CD8-positive, alpha-beta memory T cell (primary cell): ENCODE results near the gene SSH2. TPM values are rescaled to one million over a fixed set of nuclear protein-coding genes. Genes with fewer than 3 reads are reported as not detected.

Experiments used
- CTCF ChIA-PET: fragments of 350-600 bp; sonication (Branson Sonifier 250); formaldehyde crosslinking; loops from one replicate; lab custom pipeline; 2021; ENCODE audit warnings: antibody characterized with exemption; lab: Charles Lee
- POLR2A ChIA-PET: fragments of 350-600 bp; sonication (Branson Sonifier 250); formaldehyde crosslinking; loops from one replicate; lab custom pipeline; 2021; ENCODE audit warnings: antibody characterized with exemption; lab: Charles Lee
- DNase-seq, 5 donors: peaks; one replicate each; pipeline versions ENCODE4 v3.0.0 to v3.0.0-alpha.2; 2020 to 2022; ENCODE audit warnings: mixed read lengths in 1 of 5
- H3K27ac ChIP-seq: one replicate; pipeline ENCODE4 v1.7.0; 2013; ENCODE audit warnings: low read depth, mild to moderate bottlenecking, low read length, moderate library complexity
- H3K27me3 ChIP-seq: 2 replicates; pipeline ENCODE4 v1.7.0; 2013; ENCODE audit warnings: low read length, mild to moderate bottlenecking; ENCODE audit not compliant: insufficient read depth, poor library complexity, severe bottlenecking
- H3K36me3 ChIP-seq: 2 replicates; pipeline ENCODE4 v1.7.0; 2013; ENCODE audit warnings: mild to moderate bottlenecking, low read length, moderate library complexity; ENCODE audit not compliant: insufficient read depth
- H3K4me1 ChIP-seq: 2 replicates; pipeline ENCODE4 v1.7.0; 2013; ENCODE audit warnings: mild to moderate bottlenecking, low read length, moderate library complexity; ENCODE audit not compliant: insufficient read depth
- H3K4me3 ChIP-seq: 2 replicates; pipeline ENCODE4 v1.7.0; 2013; ENCODE audit warnings: mild to moderate bottlenecking, low read length
- H3K9me3 ChIP-seq: 2 replicates; pipeline ENCODE4 v1.7.0; 2013; ENCODE audit warnings: mild to moderate bottlenecking, low read length
- H3K27ac Mint-ChIP-seq, 8 donors: one replicate each; pipeline ENCODE4 v1.8.0; 2020 to 2021; ENCODE audit warnings: mixed read lengths in 8 of 8, mild to moderate bottlenecking in 6 of 8, inconsistent platforms in 3 of 8, moderate library complexity in 3 of 8
- H3K27me3 Mint-ChIP-seq, 2 donors: one replicate each; pipeline ENCODE4 v1.8.0; 2020 to 2021; ENCODE audit warnings: mixed read lengths in 2 of 2, mild to moderate bottlenecking in 1 of 2, moderate library complexity in 1 of 2
- H3K36me3 Mint-ChIP-seq, 3 donors: one replicate each; pipeline ENCODE4 v1.8.0; 2020 to 2021; ENCODE audit warnings: mixed read lengths in 3 of 3, inconsistent platforms in 1 of 3, mild to moderate bottlenecking in 1 of 3
- H3K4me1 Mint-ChIP-seq, 3 donors: one replicate each; pipeline ENCODE4 v1.8.0; 2020 to 2021; ENCODE audit warnings: mixed read lengths in 3 of 3, inconsistent platforms in 1 of 3, mild to moderate bottlenecking in 1 of 3
- H3K4me3 Mint-ChIP-seq, 7 donors: one replicate each; pipeline ENCODE4 v1.8.0; 2020 to 2021; ENCODE audit warnings: mixed read lengths in 7 of 7, mild to moderate bottlenecking in 6 of 7, moderate library complexity in 4 of 7, inconsistent platforms in 2 of 7
- H3K9me3 Mint-ChIP-seq, 5 donors: one replicate each; pipeline ENCODE4 v1.8.0; 2020 to 2022; ENCODE audit warnings: mixed read lengths in 5 of 5, mild to moderate bottlenecking in 3 of 5, moderate library complexity in 2 of 5, inconsistent platforms in 1 of 5
- polyA plus RNA-seq: library from polyadenylated mRNA; unstranded; fragments of 300-500 nt; fragmentation: Illumina TruSeq; gene quantifications from one replicate; pipeline ENCODE4 v1.2.3, GENCODE V29; 2021
- total RNA-seq, 2 experiments: library from RNA; stranded (reverse); gene quantifications; one replicate each; pipeline ENCODE4 v1.2.3, GENCODE V29; 2021

Gene SSH2
- total and polyA plus RNA-seq, 3 experiments from 2014 or later = 28.1 to 35.9 (median 32.1) TPM

DNA sequence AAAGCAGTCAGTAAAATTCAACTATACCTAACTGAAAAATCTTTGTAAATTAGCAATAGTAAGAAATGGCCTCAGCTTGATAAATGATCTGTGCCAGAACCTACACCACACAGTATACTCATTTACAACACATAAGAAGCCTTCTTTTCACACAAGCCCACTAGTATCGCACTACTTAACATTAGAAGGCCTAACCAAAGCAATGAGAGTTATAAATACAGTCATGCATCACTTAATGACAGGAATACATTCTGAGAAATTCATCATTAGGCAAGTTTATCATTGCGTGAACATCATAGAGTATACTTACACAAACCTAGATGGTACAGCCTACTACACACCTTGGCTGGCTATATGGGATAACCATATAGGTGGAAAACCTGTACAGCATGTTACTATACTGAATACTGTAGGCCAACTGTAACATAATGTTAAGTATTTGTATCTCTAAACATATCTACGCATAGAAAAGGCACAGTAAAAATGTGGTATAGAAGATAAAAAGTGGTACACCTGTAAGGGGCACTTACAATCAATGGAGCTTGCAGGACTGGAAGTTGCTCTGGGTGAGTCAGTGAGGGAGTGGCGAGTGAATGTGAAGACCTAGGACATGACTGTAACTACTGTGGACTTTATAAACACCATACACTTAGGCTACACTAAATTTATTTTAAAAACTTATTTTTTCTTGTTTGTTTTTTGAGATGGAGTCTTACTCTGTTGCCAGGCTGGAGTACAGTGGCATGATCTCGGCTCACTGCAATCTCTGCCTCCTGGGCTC, 180.8 kb downstream of the SSH2 start:
- H3K27ac Mint-ChIP-seq = peak overlapping the region in 4 of 8 donors; percentile 58 to 80 (median 64)
- no peak for DNase-seq

DNA sequence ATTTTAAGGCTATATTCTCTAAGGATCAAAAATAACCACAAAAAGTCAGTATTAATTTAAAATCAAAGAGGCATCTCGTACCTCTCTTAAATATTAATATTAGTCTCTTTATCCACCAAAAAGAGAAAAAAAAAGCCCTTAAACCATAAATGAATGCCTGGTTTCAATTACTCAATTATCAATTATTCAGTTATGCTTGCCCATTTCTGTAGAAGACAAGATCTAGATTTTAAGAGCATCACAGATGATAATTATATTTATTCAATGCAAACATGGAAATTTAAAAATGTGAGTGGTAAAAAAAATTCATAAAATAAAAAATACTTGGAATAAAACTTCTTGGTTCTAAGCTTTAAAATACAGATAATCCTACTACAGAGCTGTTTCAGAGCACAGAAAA, 181.6 kb downstream of the SSH2 start:
- peak overlapping the region in 2 of 8 donors; percentile 30 to 67 for H3K27ac Mint-ChIP-seq
- ChIA-PET POLR2A (interaction anchor here (0.8 kb wide), 1 partner anchor 131 kb away, joined by 4 read pairs; no protein-coding TSS in a partner anchor), CTCF (no interaction called here)
- DNase-seq = no peak
- H3K27me3 ChIP-seq = no peaks in the 10 kb centered on the region
- H3K36me3 ChIP-seq = no peaks in the 10 kb centered on the region
- peaks cover 56 to 87% (median 81%) of the 10 kb centered on the region in 3 donors for H3K4me1 Mint-ChIP-seq
- H3K27ac ChIP-seq = no peak overlapping the region
- H3K36me3 Mint-ChIP-seq = peaks cover 0 to 47% (median 0%) of the 10 kb centered on the region in 3 donors
- peaks cover 39% of the 10 kb centered on the region for H3K4me1 ChIP-seq
- no peak overlapping the region for H3K4me3 ChIP-seq
- no peak overlapping the region for H3K4me3 Mint-ChIP-seq
- H3K27me3 Mint-ChIP-seq = no peaks in the 10 kb centered on the region
- no peaks in the 10 kb centered on the region for H3K9me3 ChIP-seq
- H3K9me3 Mint-ChIP-seq = no peaks in the 10 kb centered on the region

More for the DNA sequence above, 180.8 kb downstream of the SSH2 start:
- ChIA-PET POLR2A (interaction anchor here (0.5 to 0.8 kb wide), 2 partner anchors 132 to 1813 kb away, joined by 4 to 10 read pairs; no protein-coding TSS in a partner anchor), CTCF (no interaction called here)
- Mint-ChIP-seq H3K4me1 (peaks cover 57 to 86% (median 83%) of the 10 kb centered on the region in 3 donors), H3K36me3 (peaks cover 0 to 52% (median 0%) of the 10 kb centered on the region in 3 donors), H3K9me3 (no peaks in the 10 kb centered on the region), H3K27me3 (no peaks in the 10 kb centered on the region), H3K4me3 (peak overlapping the region in 2 of 7 donors; percentile 10 to 28)
- peaks cover 44% of the 10 kb centered on the region for H3K4me1 ChIP-seq
- H3K36me3 ChIP-seq = no peaks in the 10 kb centered on the region
- H3K9me3 ChIP-seq = no peaks in the 10 kb centered on the region
- no peaks in the 10 kb centered on the region for H3K27me3 ChIP-seq
- no peak overlapping the region for H3K4me3 ChIP-seq
- H3K27ac ChIP-seq = no peak overlapping the region

DNA sequence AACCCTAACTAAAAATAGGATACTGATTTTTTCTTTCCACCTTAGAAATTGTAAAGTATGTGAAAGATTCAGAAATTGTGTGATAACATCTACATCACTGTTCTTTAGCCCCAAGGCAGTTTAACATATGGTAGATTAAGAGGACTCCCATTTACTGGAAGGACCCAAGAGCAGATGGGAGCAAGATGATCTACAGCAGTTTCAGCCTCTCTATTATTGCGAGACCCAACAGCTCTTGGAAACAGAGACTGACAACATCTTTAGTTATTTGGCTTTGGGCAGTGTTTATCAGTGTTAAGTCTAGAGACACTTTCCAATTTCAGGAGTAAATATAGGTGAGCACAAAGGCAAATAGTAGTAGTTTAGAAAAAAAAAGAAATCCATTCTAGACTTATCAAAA, 182.4 kb downstream of the SSH2 start:
- H3K36me3 Mint-ChIP-seq = peaks cover 0 to 43% (median 0%) of the 10 kb centered on the region in 3 donors
- H3K4me3 Mint-ChIP-seq = peak overlapping the region in 2 of 7 donors; percentile 25 to 32
- no peaks in the 10 kb centered on the region for H3K9me3 Mint-ChIP-seq
- Histone ChIP-seq H3K4me1 (peaks cover 39% of the 10 kb centered on the region), H3K4me3 (no peak overlapping the region), H3K27ac (no peak overlapping the region), H3K27me3 (no peaks in the 10 kb centered on the region), H3K9me3 (no peaks in the 10 kb centered on the region), H3K36me3 (no peaks in the 10 kb centered on the region)
- ChIA-PET CTCF (no interaction called here), POLR2A (no interaction called here)
- DNase-seq = no peak
- peaks cover 57 to 87% (median 80%) of the 10 kb centered on the region in 3 donors for H3K4me1 Mint-ChIP-seq
- H3K27me3 Mint-ChIP-seq = no peaks in the 10 kb centered on the region
- peak overlapping the region; percentile 4 to 84 (median 34) for H3K27ac Mint-ChIP-seq

DNA sequence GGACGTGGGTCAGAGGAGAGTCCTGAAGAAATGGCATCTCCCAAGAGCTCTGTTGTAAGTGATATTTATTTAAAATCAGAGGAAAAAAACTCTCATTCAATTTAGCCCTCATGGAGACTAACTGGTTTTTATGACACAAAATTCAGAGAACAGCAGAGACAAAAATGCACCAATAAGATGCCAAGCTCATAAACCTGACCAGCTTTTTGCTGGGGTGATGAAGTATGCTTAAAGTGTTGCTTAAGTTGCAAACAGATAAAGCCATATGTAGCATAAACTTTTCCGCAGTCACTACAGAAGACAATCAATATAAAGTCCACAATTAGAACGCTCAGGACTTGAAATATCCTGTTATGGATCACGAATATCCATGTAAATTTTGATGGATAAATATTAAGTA, 183.4 kb downstream of the SSH2 start:
- H3K36me3 Mint-ChIP-seq = peaks cover 0 to 41% (median 0%) of the 10 kb centered on the region in 3 donors
- no peaks in the 10 kb centered on the region for H3K27me3 ChIP-seq
- POLR2A ChIA-PET = no interaction called here
- CTCF ChIA-PET = interaction anchor here (1.2 to 2.1 kb wide), 2 partner anchors 12 to 14 kb away, joined by 3 to 7 read pairs; no protein-coding TSS in a partner anchor
- H3K4me1 ChIP-seq = peaks cover 39% of the 10 kb centered on the region
- no peaks in the 10 kb centered on the region for H3K36me3 ChIP-seq
- H3K4me3 Mint-ChIP-seq = peak overlapping the region in 1 of 7 donors; percentile 44
- no peaks in the 10 kb centered on the region for H3K27me3 Mint-ChIP-seq
- H3K4me3 ChIP-seq = no peak overlapping the region
- DNase-seq = no peak
- peaks cover 59 to 87% (median 76%) of the 10 kb centered on the region in 3 donors for H3K4me1 Mint-ChIP-seq
- no peak overlapping the region for H3K27ac ChIP-seq
- H3K9me3 Mint-ChIP-seq = no peaks in the 10 kb centered on the region
- H3K27ac Mint-ChIP-seq = peak overlapping the region in 3 of 8 donors; percentile 24 to 76 (median 67)
- no peaks in the 10 kb centered on the region for H3K9me3 ChIP-seq

DNA sequence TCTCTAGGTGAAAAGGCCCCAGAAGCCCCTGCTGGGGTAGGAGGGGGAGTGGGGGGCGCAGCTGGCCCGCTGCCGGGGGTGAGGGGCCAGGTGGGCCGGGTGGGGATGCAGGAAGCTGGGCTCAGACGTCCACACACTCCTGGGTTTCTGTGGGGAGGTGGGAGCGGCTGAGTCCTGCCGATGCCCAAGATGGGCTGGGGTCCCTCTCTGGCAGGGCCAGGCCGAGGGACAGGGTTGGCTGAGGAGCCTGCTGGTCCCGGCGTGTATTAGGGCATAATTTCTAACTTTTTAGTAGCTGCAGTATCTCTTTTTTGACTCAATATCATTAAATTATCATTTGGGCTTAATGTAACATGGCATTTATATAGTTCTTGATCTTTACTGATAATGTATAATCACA, 185.9 kb downstream of the SSH2 start:
- Mint-ChIP-seq H3K27ac (peak overlapping the region in 2 of 8 donors; percentile 1 to 54), H3K9me3 (no peaks in the 10 kb centered on the region), H3K4me1 (peaks cover 73 to 92% (median 87%) of the 10 kb centered on the region in 3 donors), H3K27me3 (no peaks in the 10 kb centered on the region), H3K36me3 (peaks cover 0 to 37% (median 0%) of the 10 kb centered on the region in 3 donors), H3K4me3 (no peak overlapping the region)
- POLR2A ChIA-PET = no interaction called here
- DNase-seq = no peak
- H3K4me1 ChIP-seq = peaks cover 53% of the 10 kb centered on the region
- H3K27ac ChIP-seq = no peak overlapping the region
- H3K36me3 ChIP-seq = no peaks in the 10 kb centered on the region
- CTCF ChIA-PET = interaction anchor here (0.5 to 1.0 kb wide), 3 partner anchors 21 to 427 kb away, joined by 3 read pairs; no protein-coding TSS in a partner anchor
- H3K27me3 ChIP-seq = no peaks in the 10 kb centered on the region
- no peaks in the 10 kb centered on the region for H3K9me3 ChIP-seq
- no peak overlapping the region for H3K4me3 ChIP-seq

DNA sequence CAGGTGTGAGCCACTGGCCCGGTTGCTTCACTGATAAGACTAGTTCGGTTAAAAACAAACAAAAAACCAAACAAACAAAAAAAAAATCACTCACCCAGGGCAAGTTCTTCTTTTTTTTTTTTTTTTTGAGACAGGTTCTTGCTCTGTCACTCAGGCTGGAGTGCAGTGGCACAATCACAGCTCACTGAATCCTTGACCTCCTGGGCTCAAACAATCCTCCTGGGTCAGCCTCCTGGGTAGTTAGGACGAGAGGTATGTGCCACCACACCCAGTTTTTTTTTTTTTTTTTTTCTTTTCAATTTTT, 187.9 kb downstream of the SSH2 start:
- H3K27me3 ChIP-seq = no peaks in the 10 kb centered on the region
- no peaks in the 10 kb centered on the region for H3K27me3 Mint-ChIP-seq
- peaks cover 58 to 76% (median 75%) of the 10 kb centered on the region in 3 donors for H3K4me1 Mint-ChIP-seq
- H3K36me3 ChIP-seq = no peaks in the 10 kb centered on the region
- peaks cover 0 to 41% (median 0%) of the 10 kb centered on the region in 3 donors for H3K36me3 Mint-ChIP-seq
- H3K4me3 Mint-ChIP-seq = peak overlapping the region in 1 of 7 donors; percentile 20
- H3K4me3 ChIP-seq = no peak overlapping the region
- H3K27ac Mint-ChIP-seq = peak overlapping the region in 3 of 8 donors; percentile 34 to 68 (median 42)
- ChIA-PET CTCF (no interaction called here), POLR2A (interaction anchor here (0.9 kb wide), 2 partner anchors 15 to 19 kb away, joined by 5 to 7 read pairs; no protein-coding TSS in a partner anchor)
- no peak overlapping the region for H3K27ac ChIP-seq
- no peak for DNase-seq
- no peaks in the 10 kb centered on the region for H3K9me3 Mint-ChIP-seq
- peaks cover 35% of the 10 kb centered on the region for H3K4me1 ChIP-seq
- no peaks in the 10 kb centered on the region for H3K9me3 ChIP-seq

DNA sequence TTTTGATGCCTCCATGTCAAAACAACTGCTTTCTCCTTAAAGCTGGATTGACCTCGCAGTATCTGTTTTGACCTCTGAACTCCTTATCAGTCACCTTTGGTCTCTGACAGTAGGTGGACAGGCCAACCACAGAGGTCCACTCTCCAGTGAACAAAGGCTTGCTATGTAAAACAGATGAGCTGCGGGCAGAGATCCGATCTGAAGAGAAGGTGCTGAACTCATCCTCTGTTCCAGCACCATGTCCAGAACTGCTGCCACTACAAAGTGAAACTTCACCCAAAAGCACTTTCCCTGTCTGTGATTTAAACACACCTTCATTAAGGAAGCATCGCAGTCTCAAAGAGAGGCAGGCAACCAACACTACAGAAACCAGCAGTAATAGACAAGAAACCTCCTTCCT, 190.0 kb downstream of the SSH2 start:
- peak overlapping the region; percentile 19 to 93 (median 76) for H3K27ac Mint-ChIP-seq
- H3K4me1 ChIP-seq = peaks cover 19% of the 10 kb centered on the region
- H3K36me3 Mint-ChIP-seq = peaks cover 0 to 39% (median 0%) of the 10 kb centered on the region in 3 donors
- H3K9me3 Mint-ChIP-seq = no peaks in the 10 kb centered on the region
- H3K9me3 ChIP-seq = no peaks in the 10 kb centered on the region
- no peak overlapping the region for H3K27ac ChIP-seq
- CTCF ChIA-PET = no interaction called here
- H3K4me3 ChIP-seq = no peak overlapping the region
- peak overlapping the region in 1 of 7 donors; percentile 30 for H3K4me3 Mint-ChIP-seq
- no peaks in the 10 kb centered on the region for H3K36me3 ChIP-seq
- POLR2A ChIA-PET = no interaction called here
- H3K4me1 Mint-ChIP-seq = peaks cover 44 to 65% (median 60%) of the 10 kb centered on the region in 3 donors
- H3K27me3 ChIP-seq = no peaks in the 10 kb centered on the region
- no peak for DNase-seq
- H3K27me3 Mint-ChIP-seq = no peaks in the 10 kb centered on the region

DNA sequence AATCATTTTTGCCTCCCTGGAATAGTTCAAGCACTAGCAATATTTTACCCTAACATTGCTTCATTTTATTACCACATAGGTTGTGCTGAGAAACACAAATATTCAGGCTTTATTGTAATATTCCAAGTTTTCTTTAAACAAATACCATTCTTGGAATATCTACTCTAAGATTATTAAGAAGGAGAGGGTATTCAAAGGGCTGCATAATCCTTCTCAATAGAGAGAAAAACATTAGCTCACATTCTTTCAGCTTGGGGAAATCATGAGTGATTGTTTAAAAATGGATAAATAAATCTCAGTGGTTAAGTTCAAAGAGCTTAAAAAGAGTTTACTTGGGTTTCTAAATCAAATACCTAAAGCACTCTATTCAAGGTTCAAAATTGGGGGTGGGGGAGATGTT, 195.4 kb downstream of the SSH2 start:
- no peaks in the 10 kb centered on the region for H3K27me3 ChIP-seq
- H3K9me3 ChIP-seq = no peaks in the 10 kb centered on the region
- H3K4me1 ChIP-seq = peaks cover 7% of the 10 kb centered on the region
- H3K4me3 ChIP-seq = no peak overlapping the region
- Mint-ChIP-seq H3K27ac (peak overlapping the region in 4 of 8 donors; percentile 39 to 81 (median 50)), H3K36me3 (peaks cover 0 to 41% (median 10%) of the 10 kb centered on the region in 3 donors), H3K4me1 (peaks cover 36 to 55% (median 53%) of the 10 kb centered on the region in 3 donors), H3K4me3 (no peak overlapping the region), H3K27me3 (no peaks in the 10 kb centered on the region), H3K9me3 (no peaks in the 10 kb centered on the region)
- H3K27ac ChIP-seq = no peak overlapping the region
- CTCF ChIA-PET = interaction anchor here (1.0 to 1.7 kb wide), 3 partner anchors 12 to 16 kb away, joined by 3 to 5 read pairs (median 3); no protein-coding TSS in a partner anchor
- no peak for DNase-seq
- POLR2A ChIA-PET = no interaction called here
- no peaks in the 10 kb centered on the region for H3K36me3 ChIP-seq
